Embryonic facial prominence (tissue), 1 donor: Measurements from ENCODE around the gene TUBGCP2.

Experiments
- DNase-seq: peaks from one replicate; pipeline ENCODE4 v3.0.0-alpha.2; 2016; ENCODE audit errors: extremely low spot score

Gene TUBGCP2

GRCh38 chr10:133341983-133342382 is 33.3 kb upstream of the TUBGCP2 start:
- DNase-seq: no peak

- DNase-seq: no peak
Observed at GRCh38 chr10:133339708-133340380, 31.2 kb upstream of the TUBGCP2 start.

- DNase-seq: no peak
Observed at GRCh38 chr10:133338080-133339071, 29.7 kb upstream of the TUBGCP2 start.

GRCh38 chr10:133337370-133337725 is 28.7 kb upstream of the TUBGCP2 start:
- DNase-seq: no peak

- no peak for DNase-seq
Observed at GRCh38 chr10:133336577-133337369, 28.1 kb upstream of the TUBGCP2 start, which contains the start of gene CALY. Gene CALY, minus strand, starts transcription at chr10:133336896. Its CDS starts 7,907 bp downstream, at chr10:133328989.

GRCh38 chr10:133336118-133336576 is 27.5 kb upstream of the TUBGCP2 start:
- DNase-seq: no peak

- no peak for DNase-seq
Observed at GRCh38 chr10:133335246-133336117, 26.8 kb upstream of the TUBGCP2 start.

GRCh38 chr10:133334503-133335245 is 26.0 kb upstream of the TUBGCP2 start:
- DNase-seq: no peak

- DNase-seq: no peak
Observed at GRCh38 chr10:133332936-133333699, 24.4 kb upstream of the TUBGCP2 start.

GRCh38 chr10:133329491-133330202 is 21.0 kb upstream of the TUBGCP2 start:
- peak; percentile 56 for DNase-seq

GRCh38 chr10:133328358-133329343 is 20.0 kb upstream of the TUBGCP2 start:
- no peak for DNase-seq

- DNase-seq: no peak
Observed at GRCh38 chr10:133327651-133328357, 19.1 kb upstream of the TUBGCP2 start.

- no peak for DNase-seq
Observed at GRCh38 chr10:133326745-133327650, 18.3 kb upstream of the TUBGCP2 start.

GRCh38 chr10:133326223-133326551 is 17.5 kb upstream of the TUBGCP2 start:
- no peak for DNase-seq

GRCh38 chr10:133325440-133326222 is 17.0 kb upstream of the TUBGCP2 start:
- no peak for DNase-seq
